ENCODE measurements around the gene CC2D2A.
"Not testable (repeated sequence)": the region's sequence is repeated elsewhere in the genome, so short reads cannot be mapped to it uniquely, and the experiment has no call there.

Gene CC2D2A

DNA sequence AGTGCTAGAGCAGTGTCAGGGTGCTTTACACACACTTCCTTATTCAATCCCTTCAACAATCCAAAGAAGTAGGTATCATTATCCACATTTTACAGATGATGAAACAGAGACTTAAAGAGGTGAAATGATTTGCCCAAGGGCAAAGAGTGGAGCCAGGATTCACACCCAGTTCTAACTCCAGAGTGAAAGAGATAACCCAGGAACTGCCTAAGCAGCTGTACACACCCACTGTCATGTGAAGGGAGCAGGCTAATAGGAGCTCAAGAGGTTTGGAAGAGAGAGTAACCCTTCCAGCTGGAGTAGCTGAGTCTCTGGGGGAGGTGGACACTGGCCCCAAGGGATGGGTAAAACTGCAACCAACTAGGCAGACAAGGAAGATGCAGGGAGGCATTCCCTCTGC, 92.9 kb downstream of the CC2D2A start:
- DNase-seq: no peak

DNA sequence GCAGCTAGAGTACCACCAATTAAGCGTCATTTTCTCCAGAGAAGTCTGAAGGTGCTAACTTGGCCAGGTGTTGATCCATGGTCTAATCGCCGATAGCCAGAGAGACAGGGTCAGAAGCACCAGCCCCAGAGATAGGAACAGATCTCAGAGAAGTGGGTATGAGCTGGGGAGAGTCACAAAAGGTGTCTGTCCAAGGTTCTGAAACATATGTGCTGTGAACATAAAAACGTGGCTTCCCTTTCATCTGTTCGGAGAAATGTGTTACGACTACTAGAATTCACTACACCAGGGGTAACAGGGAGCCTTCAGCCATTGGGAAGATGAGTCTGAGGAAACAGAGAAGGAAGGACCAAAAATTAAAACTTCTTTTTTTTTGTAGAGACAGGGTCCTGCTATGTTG, 94.2 kb downstream of the CC2D2A start:
- DNase-seq: no peak

GRCh38 chr4:15568821-15569220, 99.1 kb downstream of the CC2D2A start:
- no peak for DNase-seq

GRCh38 chr4:15569746-15570145, 100.1 kb downstream of the CC2D2A start:
- no peak for DNase-seq

DNA sequence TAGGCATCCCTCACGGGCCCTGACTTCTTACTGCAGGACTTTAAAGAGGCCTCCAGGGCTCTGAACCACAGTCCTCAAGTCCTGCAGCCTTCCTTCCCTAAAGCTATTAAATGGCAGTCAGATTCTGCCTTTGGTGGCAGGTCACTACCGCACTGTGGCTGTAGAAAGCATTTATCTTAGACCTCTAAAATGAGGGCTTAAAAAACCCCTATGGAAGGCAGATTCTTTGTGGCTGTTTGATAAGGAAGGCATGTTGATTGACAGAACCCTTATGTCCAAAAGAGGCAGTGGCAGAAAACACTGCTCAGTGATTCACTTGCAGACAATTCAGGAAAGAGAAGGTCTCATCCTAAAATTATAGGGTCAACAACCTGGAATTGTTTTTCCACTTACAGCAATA, 106.3 kb downstream of the CC2D2A start:
- DNase-seq: no peak

DNA sequence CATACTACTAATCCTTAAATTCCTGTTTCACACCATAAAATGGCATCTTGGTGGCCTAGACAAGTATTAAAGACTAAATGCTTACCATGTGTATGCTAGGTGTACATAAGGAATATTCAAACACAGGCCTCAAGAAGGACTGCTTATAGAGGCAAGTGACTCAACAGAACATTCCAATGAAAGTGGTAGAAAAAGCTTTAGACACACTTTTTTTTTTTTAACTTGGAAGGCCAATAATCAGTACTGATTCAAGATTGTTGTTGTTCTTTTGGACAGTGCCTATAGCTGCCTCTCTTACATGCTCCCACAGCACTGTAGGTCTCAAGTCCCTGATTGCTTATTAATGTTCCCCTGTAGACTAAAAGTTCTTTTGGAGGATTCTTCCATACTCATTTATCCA, 107.8 kb downstream of the CC2D2A start:
- DNase-seq: no peak

DNA sequence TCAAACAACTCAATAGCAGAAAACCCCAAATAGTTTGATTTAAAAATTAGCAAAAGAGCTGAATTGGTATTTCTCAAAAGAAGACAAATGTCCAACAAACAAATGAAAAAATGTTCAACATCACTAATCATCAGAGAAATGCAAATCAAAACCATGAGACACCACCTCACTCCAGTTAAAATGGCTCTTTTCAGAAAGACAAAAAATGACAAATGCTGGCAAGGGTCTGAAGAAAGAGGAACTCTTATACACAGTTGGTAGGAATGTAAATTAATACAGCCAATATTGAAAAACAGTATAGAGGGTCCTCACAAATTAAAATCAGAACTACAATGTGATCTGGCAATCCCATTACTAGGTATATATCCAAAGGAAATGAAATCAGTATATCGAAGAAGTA, 115.1 kb downstream of the CC2D2A start:
- no peak for DNase-seq

DNA sequence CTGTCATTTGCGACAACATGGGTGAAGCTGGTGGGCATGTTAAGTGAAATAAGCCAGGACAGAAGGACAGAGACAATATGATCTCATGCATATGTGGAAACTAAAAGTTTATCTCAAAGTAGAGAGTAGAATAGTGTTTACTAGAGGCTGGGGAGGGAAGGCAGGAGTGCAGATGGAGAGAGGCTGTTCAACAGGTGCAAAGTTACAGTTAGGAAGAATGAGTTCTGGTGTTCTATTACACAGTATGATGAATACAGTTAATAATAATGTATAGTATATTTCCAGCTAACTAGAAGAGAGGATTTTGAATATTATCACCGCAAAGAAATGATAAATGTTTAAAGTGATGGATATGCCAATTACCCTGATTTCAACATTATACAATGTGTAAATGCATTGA, 115.6 kb downstream of the CC2D2A start:
- no peak for DNase-seq

DNA sequence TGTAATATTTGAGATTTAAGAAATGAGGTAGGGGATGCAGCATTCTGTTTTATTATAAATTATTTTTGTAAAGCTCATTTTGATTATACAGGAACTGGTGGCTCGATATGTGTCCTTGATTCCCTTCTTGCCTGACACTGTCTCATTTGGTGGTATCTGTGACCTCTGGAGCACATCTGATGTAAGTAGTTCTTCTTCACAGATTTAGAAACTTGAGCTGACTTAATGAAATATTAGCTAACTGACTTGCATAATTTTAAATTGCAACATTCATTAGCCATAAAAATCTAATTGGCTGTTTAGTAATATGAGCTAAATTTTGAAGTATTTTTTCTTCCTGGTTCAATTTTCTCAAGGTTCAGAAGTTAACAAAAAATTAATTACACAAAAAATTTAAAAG, 116.4 kb downstream of the CC2D2A start:
- DNase-seq: no peak

DNA sequence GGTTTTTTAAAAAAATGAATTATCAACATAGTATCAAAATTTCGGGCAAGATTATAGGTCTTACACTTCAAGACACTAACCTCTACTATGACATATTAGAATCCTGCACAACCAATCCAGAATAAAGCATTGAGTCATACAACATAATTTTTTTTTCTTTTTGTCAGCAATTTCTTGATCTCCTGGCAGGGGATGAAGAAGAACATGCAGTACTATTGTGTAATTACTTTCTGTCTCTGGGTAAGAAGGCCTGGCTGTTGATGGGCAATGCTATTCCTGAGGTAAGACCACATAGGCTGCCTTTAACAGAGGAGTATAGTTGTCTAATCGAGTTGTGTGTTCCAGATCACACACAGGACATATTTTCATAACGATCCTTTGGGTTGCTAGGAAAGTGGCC, 118.0 kb downstream of the CC2D2A start:
- no peak for DNase-seq

- no peak for DNase-seq
These were observed 123.1 kb downstream of the CC2D2A start for GRCh38 chr4:15592799-15593198.

GRCh38 chr4:15598644-15599043, 129.0 kb downstream of the CC2D2A start:
- no peak for DNase-seq

- DNase-seq: no peak
These were observed 130.5 kb downstream of the CC2D2A start for GRCh38 chr4:15600176-15600575.

GRCh38 chr4:15601862-15602261, 132.2 kb downstream of the CC2D2A start:
- DNase-seq: no peak

DNA sequence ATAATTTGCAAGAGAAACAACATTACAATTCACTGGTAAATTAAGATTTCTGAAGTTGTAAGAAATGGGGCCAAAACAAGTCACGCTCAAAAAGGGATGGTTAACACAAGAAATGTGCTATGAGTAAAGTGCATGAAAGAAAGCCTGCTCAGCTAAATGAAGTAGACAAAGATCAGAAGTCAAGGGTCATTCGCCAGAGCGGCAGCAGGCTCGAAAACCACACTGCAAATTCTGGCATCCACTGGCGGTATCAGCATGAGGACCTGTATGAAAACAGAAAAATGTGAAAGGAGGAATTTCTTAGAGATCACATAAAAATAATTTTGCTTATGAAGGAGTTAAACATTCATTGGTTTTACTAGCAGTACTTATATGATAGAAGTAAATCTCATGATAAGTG, 135.9 kb downstream of the CC2D2A start:
- no peak for DNase-seq

DNA sequence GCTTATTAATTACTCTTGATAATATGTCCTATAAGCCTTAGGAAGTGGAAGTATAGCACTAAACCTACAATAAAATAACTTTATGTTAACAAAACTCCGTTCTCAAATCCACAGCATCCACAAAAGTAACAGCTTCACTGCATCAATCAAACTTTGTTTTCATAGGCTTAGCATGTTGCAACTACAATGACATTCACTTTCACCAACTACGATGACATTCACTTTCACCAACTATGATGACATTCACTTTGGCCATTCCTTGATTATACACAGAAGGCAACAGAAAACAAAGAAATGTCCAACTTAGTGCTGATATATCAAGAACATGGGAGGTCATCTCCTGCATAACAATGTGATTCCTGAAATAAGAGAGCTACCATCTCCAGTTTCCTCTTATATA, 141.2 kb downstream of the CC2D2A start:
- no peak for DNase-seq

DNA sequence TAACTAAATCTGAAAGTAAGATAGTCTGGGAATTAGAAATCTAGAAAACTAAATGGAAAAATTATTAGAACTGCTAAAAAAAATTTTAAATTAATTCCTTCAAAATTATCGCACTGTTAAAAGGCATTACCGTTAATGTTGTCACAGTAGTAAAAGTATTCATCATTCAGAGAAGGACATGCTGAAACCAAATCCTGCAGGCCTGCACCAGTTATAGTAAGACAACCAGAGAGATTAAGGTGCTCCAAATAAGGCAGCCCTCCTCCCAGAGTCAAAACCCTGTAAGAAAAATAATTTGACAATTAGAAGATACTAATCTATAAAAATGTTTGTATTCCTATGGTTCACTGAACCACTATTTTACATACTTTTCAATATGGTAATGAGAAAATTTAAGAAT, 142.5 kb downstream of the CC2D2A start:
- DNase-seq: no peak

DNA sequence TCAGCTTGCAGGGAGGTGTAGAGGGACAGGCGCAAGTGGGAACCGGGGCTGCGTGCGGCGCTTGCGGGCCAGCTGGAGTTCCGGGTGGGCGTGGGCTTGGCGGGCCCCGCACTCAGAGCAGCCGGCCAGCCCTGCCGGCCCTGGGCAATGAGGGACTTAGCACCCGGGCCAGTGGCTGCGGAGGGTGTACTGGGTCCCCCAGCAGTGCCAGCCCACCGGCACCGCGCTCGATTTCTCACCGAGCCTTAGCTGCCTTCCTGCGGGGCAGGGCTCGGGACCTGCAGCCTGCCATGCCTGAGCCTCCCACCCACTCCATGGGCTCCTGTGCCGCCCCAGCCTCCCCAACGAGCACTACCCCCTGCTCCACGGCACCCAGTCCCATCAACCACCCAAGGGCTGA, 145.2 kb downstream of the CC2D2A start:
- DNase-seq: not testable (repeated sequence)

DNA sequence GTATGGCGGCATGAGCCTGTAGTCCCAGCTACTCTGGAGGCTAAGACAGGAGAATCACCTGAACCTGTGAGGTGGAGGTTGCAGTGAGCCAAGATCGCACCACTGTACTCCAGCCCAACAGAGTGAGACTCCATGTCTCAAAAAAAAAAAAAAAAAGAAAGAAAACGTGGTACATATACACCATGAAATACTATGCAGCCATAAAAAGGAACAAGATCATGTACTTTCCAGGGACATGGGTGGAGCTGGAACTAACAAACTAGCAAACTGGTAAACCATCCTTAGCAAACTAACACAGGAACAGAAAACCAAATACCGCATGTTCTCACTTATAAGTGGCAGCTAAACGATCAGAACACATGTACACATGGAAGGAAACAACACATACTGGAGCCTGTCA, 147.7 kb downstream of the CC2D2A start:
- DNase-seq: not testable (repeated sequence)

DNA sequence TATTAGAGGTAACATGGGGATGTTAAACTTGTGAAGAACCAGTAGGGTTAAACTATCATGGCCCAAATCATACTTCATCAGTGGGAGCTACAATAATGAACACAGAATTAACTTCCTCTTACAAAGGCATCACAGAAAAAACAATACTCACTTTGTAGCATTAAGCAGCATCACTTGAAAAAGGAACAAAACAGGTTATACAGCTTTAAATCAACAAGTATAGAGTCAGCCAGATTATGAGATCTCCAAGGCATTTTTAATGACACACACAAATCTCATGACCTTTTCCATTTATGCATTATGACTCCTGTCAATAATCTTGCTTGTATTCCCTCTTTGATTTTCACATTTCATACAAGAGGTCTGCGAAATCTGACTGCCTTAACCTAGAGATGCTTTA, 167.1 kb downstream of the CC2D2A start:
- no peak for DNase-seq

- DNase-seq: no peak
These were observed 168.7 kb downstream of the CC2D2A start for GRCh38 chr4:15638418-15638817.

- DNase-seq: no peak
These were observed 178.9 kb downstream of the CC2D2A start for GRCh38 chr4:15648600-15648999.

- DNase-seq: no peak
These were observed 180.3 kb downstream of the CC2D2A start for GRCh38 chr4:15649914-15650545.
